Right lobe of liver (tissue), 6 donors: ENCODE measurements around the gene OGFRL1. TPM values are rescaled to one million over a fixed set of nuclear protein-coding genes. Genes with fewer than 3 reads are reported as not detected.

Source experiments
- ATAC-seq, 4 donors: fragments of 200-7000 bp; cut with Tn5 transposase; one replicate each; pipeline ENCODE4 v1.9.1; 2020; ENCODE audit warnings: mild to moderate bottlenecking in 4 of 4, moderate library complexity in 4 of 4
- DNase-seq, 3 donors: peaks; one replicate each; pipeline ENCODE4 v3.0.0-alpha.2; 2020
- H3K27ac ChIP-seq, 3 donors: fragments of 200-600 bp; one replicate each; pipeline ENCODE4 v1.8.0; 2022
- H3K27me3 ChIP-seq, 2 donors: fragments of 200-600 bp; one replicate each; pipeline ENCODE4 v1.8.0; 2022
- H3K36me3 ChIP-seq, 4 donors: fragments of 200-600 bp; sonication (generic) in 1 of 4; one replicate each; pipeline versions ENCODE4 v1.5.1 to v1.8.0; 2017 to 2022; ENCODE audit warnings: control low read depth in 1 of 4
- H3K4me1 ChIP-seq, 4 donors: fragments of 200-600 bp; sonication (generic) in 1 of 4; one replicate each; pipeline versions ENCODE4 v1.5.1 to v1.8.0; 2017 to 2022; ENCODE audit warnings: control low read depth in 1 of 4
- H3K4me3 ChIP-seq, 3 donors: fragments of 200-600 bp; one replicate each; pipeline ENCODE4 v1.8.0; 2022
- H3K9me3 ChIP-seq, 4 donors: fragments of 200-600 bp; sonication (generic) in 1 of 4; one replicate each; pipeline versions ENCODE4 v1.5.1 to v1.8.0; 2017 to 2022; ENCODE audit warnings: control low read depth in 1 of 4
- CTCF ChIP-seq, 4 donors: fragments of 200-600 bp in 3 of 4; fragments of 450-650 bp in 1 of 4; IDR thresholded peaks; one replicate each; pipeline versions ENCODE4 v1.5.1 to v1.8.0; 2016 to 2022; ENCODE audit warnings: antibody characterized with exemption in 4 of 4, mild to moderate bottlenecking in 2 of 4
- POLR2A ChIP-seq: fragments of 450-650 bp; IDR thresholded peaks from one replicate; pipeline ENCODE4 v1.6.1; 2017; ENCODE audit warnings: antibody characterized with exemption, mild to moderate bottlenecking
- WGBS: methylation state at CpG from one replicate; pipeline ENCODE4 v1.1.6; 2018; ENCODE audit warnings: low coverage, low lambda C conversion rate; ENCODE audit not compliant: insufficient coverage; ENCODE audit errors: missing lambda C conversion rate; 5-methylcytosine and 5-hydroxymethylcytosine counted together
- intact Hi-C, 2 donors: fragments of 100-400 bp; cut with DNase I; formaldehyde crosslinking; loops; one replicate each; pipeline versions ENCODE4 v1.11.2 to v1.14.1; 2022
- total RNA-seq, 6 experiments: library from RNA; depleted of rRNA in 2 of 6; stranded (reverse); fragments of >200 nt in 2 of 6; fragmentation: NEBNext Ultra II Directional in 3 of 6; extraction: Animal tissue kit (Norgen Biotek cat#: 25700) in 3 of 6; gene quantifications; one replicate each; pipeline versions ENCODE4 v1.1.0 to v1.2.4, GENCODE V29; 2016 to 2023
- donor health status: DM: no; HTN: yes; CAD: no.
- donor health status: DM: no; HTN: no; CAD: no.
- donor health status: DM: no; HTN: no; CAD: no.
- donor health status: DM: no; HTN: yes; CAD: no.
- donor health status: DM: no; HTN: yes; CAD: no.

The OGFRL1 gene
- total RNA-seq, 6 experiments from 2014 or later = 1.5 to 6.9 (median 3.8) TPM

- Histone ChIP-seq H3K27me3 (no peaks in the 10 kb centered on the region), H3K4me3 (no peak overlapping the region), H3K36me3 (no peaks in the 10 kb centered on the region), H3K27ac (no peak overlapping the region), H3K4me1 (peaks cover 0 to 9% (median 2%) of the 10 kb centered on the region in 4 donors), H3K9me3 (no peaks in the 10 kb centered on the region)
- intact Hi-C loops = no loop called here
- no peak for DNase-seq
- 66% methylated on average over 4 of the region's 4 CpGs for WGBS
- ATAC-seq = no peak
- TF ChIP-seq CTCF (IDR thresholded peaks at IDR 0.05) (no peak), POLR2A (no peak)
Observed at GRCh38 chr6:71292001-71292400, 3.4 kb downstream of the OGFRL1 start.

- DNase-seq (no peak), ATAC-seq (peak in 2 of 4 donors; percentile 9 to 25)
- intact Hi-C loops = no loop called here
- TF ChIP-seq CTCF (IDR thresholded peaks at IDR 0.05) (no peak), POLR2A (no peak)
- Histone ChIP-seq H3K9me3 (no peaks in the 10 kb centered on the region), H3K4me3 (no peak overlapping the region), H3K27ac (no peak overlapping the region), H3K36me3 (no peaks in the 10 kb centered on the region), H3K27me3 (no peaks in the 10 kb centered on the region), H3K4me1 (peaks cover 0 to 9% (median 2%) of the 10 kb centered on the region in 4 donors)
- no CpG with 5 or more reads among the region's 1 CpG for WGBS
Observed at GRCh38 chr6:71294121-71294523, 5.5 kb downstream of the OGFRL1 start.

GRCh38 chr6:71298459-71298858 lies 9.8 kb downstream of the OGFRL1 start:
- no peak for ATAC-seq
- no peak for TF ChIP-seq POLR2A
- no peak for TF ChIP-seq CTCF (IDR thresholded peaks at IDR 0.05)
- H3K27me3 ChIP-seq = no peaks in the 10 kb centered on the region
- 82% methylated on average over 1 of the region's 1 CpG for WGBS
- no peak overlapping the region for H3K4me3 ChIP-seq
- no peak overlapping the region for H3K27ac ChIP-seq
- intact Hi-C loops = no loop called here
- H3K9me3 ChIP-seq = no peaks in the 10 kb centered on the region
- H3K36me3 ChIP-seq = no peaks in the 10 kb centered on the region
- no peak for DNase-seq
- no peaks in the 10 kb centered on the region for H3K4me1 ChIP-seq

- H3K36me3 ChIP-seq = no peaks in the 10 kb centered on the region
- intact Hi-C loops = no loop called here
Observed at GRCh38 chr6:71299541-71300470, 11.2 kb downstream of the OGFRL1 start.

More at GRCh38 chr6:71299541-71300470, 11.2 kb downstream of the OGFRL1 start:
- no peak for TF ChIP-seq POLR2A
- TF ChIP-seq CTCF (IDR thresholded peaks at IDR 0.05) = no peak
- no peak for DNase-seq
- Histone ChIP-seq H3K27me3 (no peaks in the 10 kb centered on the region), H3K27ac (no peak overlapping the region), H3K4me3 (no peak overlapping the region), H3K9me3 (no peaks in the 10 kb centered on the region), H3K4me1 (no peaks in the 10 kb centered on the region)
- peak in 1 of 4 donors; percentile 73 for ATAC-seq
